B cell (primary cell): ENCODE measurements around the gene OPN1SW.

Experiments
- CTCF ChIP-seq: fragments of 200-600 bp; IDR thresholded peaks from one replicate; pipeline ENCODE4 v1.8.0; 2022; ENCODE audit warnings: antibody characterized with exemption, mild to moderate bottlenecking
- EZH2 ChIP-seq: IDR thresholded peaks from 2 replicates; pipeline ENCODE4 v1.6.1; 2012; ENCODE audit warnings: borderline replicate concordance, low read depth, mild to moderate bottlenecking, moderate library complexity, low read length; ENCODE audit not compliant: insufficient read depth, poor library complexity, severe bottlenecking

DNA sequence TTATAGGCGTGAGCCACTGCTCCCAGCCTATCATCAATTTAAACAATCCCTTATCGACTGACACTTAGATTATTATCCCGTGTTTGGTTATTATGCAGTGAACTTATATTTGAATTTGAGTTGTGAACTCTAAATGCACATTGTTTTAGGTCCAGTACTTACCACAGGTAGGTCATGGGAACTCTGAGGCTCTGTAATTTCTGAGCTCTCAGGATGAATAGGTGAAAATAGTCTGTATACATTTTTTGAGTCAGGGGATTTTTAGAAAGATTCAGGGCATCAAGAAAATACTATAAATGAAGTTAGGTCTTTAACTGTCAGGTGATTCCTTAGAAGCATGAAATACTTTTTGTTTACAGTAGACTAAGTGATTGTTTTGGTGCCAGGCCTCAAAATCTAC, 25.0 kb upstream of the OPN1SW start:
- TF ChIP-seq CTCF (no peak), EZH2 (no peak)
